ENCODE measurements around the gene PANK4. TPM values are rescaled to one million over a fixed set of nuclear protein-coding genes. Genes with fewer than 3 reads are reported as not detected.
A peak's percentile ranks its signal among the peaks of the same experiment; 100 is the strongest.

PANK4 gene
- total and polyA plus RNA-seq, 9 of the 15 experiments (the other 6 are each of a cell fraction or from before 2014, with no cell fraction given), result 0.93 to 55.6 (median 31.5) TPM

DNA sequence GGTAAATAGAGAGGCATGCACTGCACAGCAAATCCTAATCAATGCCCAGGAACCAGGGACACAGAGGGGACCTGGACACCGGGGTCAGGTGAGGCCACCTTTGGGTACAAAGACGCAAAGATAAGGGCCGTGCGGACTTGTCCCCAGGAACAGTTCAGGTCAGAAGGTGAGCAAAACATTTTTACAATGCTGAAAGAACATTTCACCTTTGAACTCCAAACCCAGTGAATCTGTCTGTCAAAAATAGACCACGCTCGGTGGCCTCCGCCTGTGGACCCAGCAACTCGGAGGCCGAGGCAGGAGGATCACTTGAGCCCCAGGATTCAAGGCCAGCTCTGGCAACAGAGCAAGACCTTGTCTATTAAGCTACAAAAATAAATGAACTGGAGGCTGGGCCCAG lies 45.0 kb upstream of the PANK4 start:
- Histone ChIP-seq H3K36me3 (ENCODE audit: control insufficient read depth, insufficient read depth, low read length) (no peaks in the 10 kb centered on the region), H3K27ac (ENCODE audit: extremely low read depth, low read depth, low read length) (no peak overlapping the region), H3K4me1 (replicated peaks in 1 of 2; ENCODE audit: control insufficient read depth in 2 of 2, insufficient read depth in 2 of 2, low read length in 2 of 2) (peaks cover 0 to 23% of the 10 kb centered on the region in 2 experiments; a peak in 2 of 5 replicates), H3K9me1 (ENCODE audit: control insufficient read depth, insufficient read depth, low read length) (no peaks in the 10 kb centered on the region), H3K27me3 (ENCODE audit: control insufficient read depth in 2 of 2, insufficient read depth in 2 of 2, low read length in 2 of 2) (peaks cover 38 to 61% of the 10 kb centered on the region in 2 experiments), H3K79me2 (ENCODE audit: control insufficient read depth, insufficient read depth, low read length) (no peaks in the 10 kb centered on the region), H3K9ac (ENCODE audit: insufficient read depth in 1 of 2, low read depth in 2 of 2, low read length in 2 of 2) (no peak overlapping the region), H3K4me3 (no peak overlapping the region), H2AFZ (ENCODE audit: low read depth, low read length) (no peak overlapping the region), H4K20me1 (replicated peaks; ENCODE audit: control insufficient read depth, insufficient read depth, low read length) (no peaks in the 10 kb centered on the region), H3K4me2 (ENCODE audit: insufficient read depth, low read length) (no peak overlapping the region), H3K9me3 (replicated peaks; ENCODE audit: control insufficient read depth, insufficient read depth, low read depth, low read length) (peaks cover 10% of the 10 kb centered on the region)
- intact Hi-C loops (cut with micrococcal nuclease), result no loop called here
- in situ Hi-C loops (cut with MboI), result no loop called here
- TF ChIP-seq NR2C1 (IDR thresholded peaks at IDR 0.05) (no peak; the same call in 1 of the 2 replicates), NR2C1 (tag; IDR thresholded peaks at IDR 0.05) (peak; percentile 41; the same call in 1 of the 2 replicates), CBFA2T2 (conservative IDR thresholded peaks at IDR 0.05) (no peak), BCOR (IDR thresholded peaks at IDR 0.05) (no peak), SLC30A9 (CRISPR knock-in tag; IDR thresholded peaks at IDR 0.05) (no peak)
- ChIA-PET POLR2A (interaction anchor here (0.7 to 1.2 kb wide), 3 partner anchors 10 to 203 kb away, joined by 3 to 5 read pairs (median 3); no protein-coding TSS in a partner anchor), CTCF (ENCODE audit: low intra/inter-chr PET ratio) (no interaction called here)
- no peak for ATAC-seq
- FAIRE-seq, result no peak
- no TSS peak for BruUV-seq (replicated peaks)
- no peak for DNase-seq (ENCODE audit: extremely low read depth in 1 of 4, low spot score in 3 of 4)
- WGBS (ENCODE audit: insufficient coverage, low coverage, missing lambda C conversion rate), result 6% methylated on average over 9 of the region's 9 CpGs

DNA sequence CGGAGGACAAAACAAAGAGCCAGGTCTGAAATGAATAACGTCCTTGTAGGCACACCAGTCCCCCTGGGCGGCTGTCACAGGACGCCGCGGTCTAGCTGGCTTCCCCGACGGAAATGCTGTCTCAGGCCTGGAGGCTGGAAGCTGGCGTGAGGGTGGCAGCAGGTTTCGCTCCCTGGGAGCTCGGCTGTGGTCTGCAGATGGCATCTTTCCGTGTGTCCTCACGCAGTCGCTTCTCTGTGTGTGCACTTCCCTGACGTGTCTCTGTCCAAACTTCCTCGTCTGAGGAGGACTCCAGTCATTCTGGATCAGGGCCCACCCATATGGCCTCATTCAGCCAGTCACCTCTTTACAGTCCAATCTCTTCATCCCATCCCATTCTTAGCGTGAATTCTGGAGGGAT lies 43.9 kb upstream of the PANK4 start:
- no peak for ATAC-seq
- TF ChIP-seq ZNF764 (CRISPR knock-in tag; IDR thresholded peaks at IDR 0.05; ENCODE audit: low read depth), result no peak
- TF ChIP-seq, protein P1, sequence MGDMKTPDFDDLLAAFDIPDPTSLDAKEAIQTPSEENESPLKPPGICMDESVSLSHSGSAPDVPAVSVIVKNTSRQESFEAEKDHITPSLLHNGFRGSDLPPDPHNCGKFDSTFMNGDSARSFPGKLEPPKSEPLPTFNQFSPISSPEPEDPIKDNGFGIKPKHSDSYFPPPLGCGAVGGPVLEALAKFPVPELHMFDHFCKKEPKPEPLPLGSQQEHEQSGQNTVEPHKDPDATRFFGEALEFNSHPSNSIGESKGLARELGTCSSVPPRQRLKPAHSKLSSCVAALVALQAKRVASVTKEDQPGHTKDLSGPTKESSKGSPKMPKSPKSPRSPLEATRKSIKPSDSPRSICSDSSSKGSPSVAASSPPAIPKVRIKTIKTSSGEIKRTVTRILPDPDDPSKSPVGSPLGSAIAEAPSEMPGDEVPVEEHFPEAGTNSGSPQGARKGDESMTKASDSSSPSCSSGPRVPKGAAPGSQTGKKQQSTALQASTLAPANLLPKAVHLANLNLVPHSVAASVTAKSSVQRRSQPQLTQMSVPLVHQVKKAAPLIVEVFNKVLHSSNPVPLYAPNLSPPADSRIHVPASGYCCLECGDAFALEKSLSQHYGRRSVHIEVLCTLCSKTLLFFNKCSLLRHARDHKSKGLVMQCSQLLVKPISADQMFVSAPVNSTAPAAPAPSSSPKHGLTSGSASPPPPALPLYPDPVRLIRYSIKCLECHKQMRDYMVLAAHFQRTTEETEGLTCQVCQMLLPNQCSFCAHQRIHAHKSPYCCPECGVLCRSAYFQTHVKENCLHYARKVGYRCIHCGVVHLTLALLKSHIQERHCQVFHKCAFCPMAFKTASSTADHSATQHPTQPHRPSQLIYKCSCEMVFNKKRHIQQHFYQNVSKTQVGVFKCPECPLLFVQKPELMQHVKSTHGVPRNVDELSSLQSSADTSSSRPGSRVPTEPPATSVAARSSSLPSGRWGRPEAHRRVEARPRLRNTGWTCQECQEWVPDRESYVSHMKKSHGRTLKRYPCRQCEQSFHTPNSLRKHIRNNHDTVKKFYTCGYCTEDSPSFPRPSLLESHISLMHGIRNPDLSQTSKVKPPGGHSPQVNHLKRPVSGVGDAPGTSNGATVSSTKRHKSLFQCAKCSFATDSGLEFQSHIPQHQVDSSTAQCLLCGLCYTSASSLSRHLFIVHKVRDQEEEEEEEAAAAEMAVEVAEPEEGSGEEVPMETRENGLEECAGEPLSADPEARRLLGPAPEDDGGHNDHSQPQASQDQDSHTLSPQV (IDR thresholded peaks at IDR 0.05), result no peak
- TF ChIP-seq BRD4 (IDR thresholded peaks at IDR 0.05), result no peak
- no peak for TF ChIP-seq TRIM28 (IDR thresholded peaks at IDR 0.05)
- no peak for TF ChIP-seq ZNF584 (CRISPR knock-in tag; IDR thresholded peaks at IDR 0.05; ENCODE audit: low read depth)
- TF ChIP-seq ZEB2 (IDR thresholded peaks at IDR 0.05), result no peak
- TF ChIP-seq HNRNPL (IDR thresholded peaks at IDR 0.05; ENCODE audit: low read depth, low read length), result no peak
- TF ChIP-seq, protein P2, sequence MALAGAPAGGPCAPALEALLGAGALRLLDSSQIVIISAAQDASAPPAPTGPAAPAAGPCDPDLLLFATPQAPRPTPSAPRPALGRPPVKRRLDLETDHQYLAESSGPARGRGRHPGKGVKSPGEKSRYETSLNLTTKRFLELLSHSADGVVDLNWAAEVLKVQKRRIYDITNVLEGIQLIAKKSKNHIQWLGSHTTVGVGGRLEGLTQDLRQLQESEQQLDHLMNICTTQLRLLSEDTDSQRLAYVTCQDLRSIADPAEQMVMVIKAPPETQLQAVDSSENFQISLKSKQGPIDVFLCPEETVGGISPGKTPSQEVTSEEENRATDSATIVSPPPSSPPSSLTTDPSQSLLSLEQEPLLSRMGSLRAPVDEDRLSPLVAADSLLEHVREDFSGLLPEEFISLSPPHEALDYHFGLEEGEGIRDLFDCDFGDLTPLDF (CRISPR knock-in tag; IDR thresholded peaks at IDR 0.05), result no peak

More for the DNA sequence above, 43.9 kb upstream of the PANK4 start:
- no peaks in the 10 kb centered on the region for H3K9me1 ChIP-seq (ENCODE audit: control insufficient read depth, insufficient read depth, low read length)
- no peak overlapping the region for H2AFZ ChIP-seq (ENCODE audit: low read depth, low read length)
- peaks cover 10% of the 10 kb centered on the region for H3K9me3 ChIP-seq (replicated peaks; ENCODE audit: control insufficient read depth, insufficient read depth, low read depth, low read length)
- no peak for DNase-seq (ENCODE audit: extremely low read depth in 1 of 4, low spot score in 3 of 4)
- H3K79me2 ChIP-seq (ENCODE audit: control insufficient read depth, insufficient read depth, low read length), result no peaks in the 10 kb centered on the region
- 0 out of 4 replicates have a peak overlapping the region, but pooled peaks of 1 of the 2 experiments have one; percentile 19 for H3K9ac ChIP-seq (ENCODE audit: insufficient read depth in 1 of 2, low read depth in 2 of 2, low read length in 2 of 2)
- peaks cover 0 to 15% of the 10 kb centered on the region in 2 experiments; a peak in 2 of 5 replicates for H3K4me1 ChIP-seq (replicated peaks in 1 of 2; ENCODE audit: control insufficient read depth in 2 of 2, insufficient read depth in 2 of 2, low read length in 2 of 2)
- H3K27ac ChIP-seq (ENCODE audit: extremely low read depth, low read depth, low read length), result no peak overlapping the region
- no peaks in the 10 kb centered on the region for H3K36me3 ChIP-seq (ENCODE audit: control insufficient read depth, insufficient read depth, low read length)
- H4K20me1 ChIP-seq (replicated peaks; ENCODE audit: control insufficient read depth, insufficient read depth, low read length), result no peaks in the 10 kb centered on the region
- no TSS peak for BruUV-seq (replicated peaks)
- ChIA-PET CTCF (ENCODE audit: low intra/inter-chr PET ratio) (no interaction called here), POLR2A (interaction anchor here (1.4 kb wide), 1 partner anchor 9 kb away, joined by 4 read pairs; no protein-coding TSS in a partner anchor)
- no peak for FAIRE-seq
- peaks cover 46 to 62% of the 10 kb centered on the region in 2 experiments for H3K27me3 ChIP-seq (ENCODE audit: control insufficient read depth in 2 of 2, insufficient read depth in 2 of 2, low read length in 2 of 2)
- in situ Hi-C loops (cut with MboI), result no loop called here
- intact Hi-C loops (cut with micrococcal nuclease), result no loop called here
- no peak overlapping the region for H3K4me2 ChIP-seq (ENCODE audit: insufficient read depth, low read length)
- no peak overlapping the region for H3K4me3 ChIP-seq
- 19% methylated on average over 15 of the region's 17 CpGs for WGBS (ENCODE audit: insufficient coverage, low coverage, missing lambda C conversion rate)
